ENCODE measurements around the gene DYRK3. TPM values are rescaled to one million over a fixed set of nuclear protein-coding genes. Genes with fewer than 3 reads are reported as not detected.

The DYRK3 gene
- total and polyA plus RNA-seq, 2 donors (not counting 1 experiment from before 2014, with no cell fraction given): 10.2 to 38.5 TPM

DNA sequence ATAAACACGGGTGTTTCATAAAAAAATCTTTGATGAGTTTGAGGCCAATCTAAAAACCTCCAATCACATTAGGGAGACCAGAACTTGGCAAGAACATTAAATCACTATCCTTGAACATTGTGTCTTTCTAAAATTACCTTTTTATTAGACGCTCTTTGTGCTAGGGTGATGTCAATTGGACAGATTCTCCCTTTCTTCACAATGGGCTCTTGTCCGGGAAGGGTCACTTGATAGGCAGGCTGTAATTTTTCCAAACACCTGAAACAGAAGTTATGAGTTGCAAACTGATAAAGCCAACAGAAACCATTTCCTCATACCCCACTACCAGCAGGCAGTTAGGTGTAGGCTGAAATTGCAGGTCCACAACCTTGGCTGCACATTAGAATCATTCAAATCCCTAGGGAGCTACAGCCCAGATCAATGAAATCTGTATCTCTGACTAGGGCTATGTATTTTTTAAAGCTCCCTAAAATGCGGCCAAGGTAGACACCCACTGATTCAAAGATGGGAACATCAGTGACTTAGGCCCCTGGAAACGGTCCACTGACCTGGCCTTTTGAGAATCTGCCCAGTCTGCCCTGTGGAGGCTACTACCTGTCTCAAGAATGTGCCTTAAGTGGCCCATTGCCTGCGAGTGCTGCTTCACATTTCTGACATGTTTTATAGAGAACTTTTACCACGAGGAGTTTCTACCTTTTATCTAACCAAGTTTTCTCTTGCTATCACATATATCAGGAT lies 39.6 kb upstream of the DYRK3 start:
- H3K79me2 ChIP-seq (ENCODE audit: control insufficient read depth, insufficient read depth, low read length): no peaks in the 10 kb centered on the region
- no peaks in the 10 kb centered on the region for H3K27me3 ChIP-seq (ENCODE audit: control insufficient read depth, insufficient read depth, low read length)
- H3K4me3 ChIP-seq (replicated peaks in 1 of 4; ENCODE audit: control extremely low read depth in 1 of 4, insufficient read depth in 1 of 4, low read depth in 3 of 4, low read length in 4 of 4): no peak overlapping the region
- no peak for TF ChIP-seq CTCF (conservative IDR thresholded peaks at IDR 0.05 in 1 of 2, IDR thresholded peaks at IDR 0.05 in 1 of 2; ENCODE audit: low read depth in 1 of 2, low read length in 2 of 2)
- no peak for TF ChIP-seq EZH2 (IDR thresholded peaks at IDR 0.05; ENCODE audit: low read length, missing control alignments)
- H3K36me3 ChIP-seq (ENCODE audit: control insufficient read depth, insufficient read depth, low read length): peaks cover 11% of the 10 kb centered on the region
- H3K9ac ChIP-seq (ENCODE audit: insufficient read depth, low read length): no peak overlapping the region
- H4K20me1 ChIP-seq (ENCODE audit: control insufficient read depth, extremely low read depth, insufficient read depth, low read length): no peaks in the 10 kb centered on the region
- peaks cover 3% of the 10 kb centered on the region for H3K4me1 ChIP-seq (ENCODE audit: control insufficient read depth, extremely low read depth, insufficient read depth, low read length)
- H3K9me3 ChIP-seq (ENCODE audit: control insufficient read depth, insufficient read depth, low read depth, low read length): no peaks in the 10 kb centered on the region
- H2AFZ ChIP-seq (ENCODE audit: low read length): no peak overlapping the region
- DNase-seq (ENCODE audit: low read depth in 2 of 2): no peak
- H3K4me2 ChIP-seq (ENCODE audit: extremely low read depth, insufficient read depth, low read length): no peak overlapping the region
- H3K27ac ChIP-seq (ENCODE audit: insufficient read depth, low read length): no peak overlapping the region

- Histone ChIP-seq H3K4me3 (replicated peaks in 1 of 4; ENCODE audit: control extremely low read depth in 1 of 4, insufficient read depth in 1 of 4, low read depth in 3 of 4, low read length in 4 of 4) (no peak overlapping the region), H3K9ac (ENCODE audit: insufficient read depth, low read length) (no peak overlapping the region), H3K27ac (ENCODE audit: insufficient read depth, low read length) (no peak overlapping the region), H3K4me1 (ENCODE audit: control insufficient read depth, extremely low read depth, insufficient read depth, low read length) (no peaks in the 10 kb centered on the region), H3K79me2 (ENCODE audit: control insufficient read depth, insufficient read depth, low read length) (no peaks in the 10 kb centered on the region), H3K9me3 (ENCODE audit: control insufficient read depth, insufficient read depth, low read depth, low read length) (no peaks in the 10 kb centered on the region), H3K4me2 (ENCODE audit: extremely low read depth, insufficient read depth, low read length) (no peak overlapping the region), H4K20me1 (ENCODE audit: control insufficient read depth, extremely low read depth, insufficient read depth, low read length) (no peaks in the 10 kb centered on the region), H2AFZ (ENCODE audit: low read length) (no peak overlapping the region), H3K36me3 (ENCODE audit: control insufficient read depth, insufficient read depth, low read length) (peaks cover 11% of the 10 kb centered on the region), H3K27me3 (ENCODE audit: control insufficient read depth, insufficient read depth, low read length) (no peaks in the 10 kb centered on the region)
- no peak for TF ChIP-seq CTCF (conservative IDR thresholded peaks at IDR 0.05 in 1 of 2, IDR thresholded peaks at IDR 0.05 in 1 of 2; ENCODE audit: low read depth in 1 of 2, low read length in 2 of 2)
- no peak for TF ChIP-seq EZH2 (IDR thresholded peaks at IDR 0.05; ENCODE audit: low read length, missing control alignments)
- DNase-seq (ENCODE audit: low read depth in 2 of 2): no peak
Measured at GRCh38 chr1:206596319-206596666, 39.0 kb upstream of the DYRK3 start.

- peak in 1 of 2 donors; percentile 64 for DNase-seq (ENCODE audit: low read depth in 2 of 2)
- no peaks in the 10 kb centered on the region for H4K20me1 ChIP-seq (ENCODE audit: control insufficient read depth, extremely low read depth, insufficient read depth, low read length)
- no peak for TF ChIP-seq CTCF (conservative IDR thresholded peaks at IDR 0.05 in 1 of 2, IDR thresholded peaks at IDR 0.05 in 1 of 2; ENCODE audit: low read depth in 1 of 2, low read length in 2 of 2)
- peaks cover 14% of the 10 kb centered on the region for H3K36me3 ChIP-seq (ENCODE audit: control insufficient read depth, insufficient read depth, low read length)
- H3K4me3 ChIP-seq (replicated peaks in 1 of 4; ENCODE audit: control extremely low read depth in 1 of 4, insufficient read depth in 1 of 4, low read depth in 3 of 4, low read length in 4 of 4): no peak overlapping the region
- no peaks in the 10 kb centered on the region for H3K79me2 ChIP-seq (ENCODE audit: control insufficient read depth, insufficient read depth, low read length)
- H3K9ac ChIP-seq (ENCODE audit: insufficient read depth, low read length): no peak overlapping the region
- no peaks in the 10 kb centered on the region for H3K9me3 ChIP-seq (ENCODE audit: control insufficient read depth, insufficient read depth, low read depth, low read length)
- H3K27me3 ChIP-seq (ENCODE audit: control insufficient read depth, insufficient read depth, low read length): no peaks in the 10 kb centered on the region
- no peak overlapping the region for H2AFZ ChIP-seq (ENCODE audit: low read length)
- H3K4me1 ChIP-seq (ENCODE audit: control insufficient read depth, extremely low read depth, insufficient read depth, low read length): no peaks in the 10 kb centered on the region
- no peak overlapping the region for H3K27ac ChIP-seq (ENCODE audit: insufficient read depth, low read length)
- no peak overlapping the region for H3K4me2 ChIP-seq (ENCODE audit: extremely low read depth, insufficient read depth, low read length)
Measured at GRCh38 chr1:206600527-206600926, 34.8 kb upstream of the DYRK3 start.
